Measurements from ENCODE around the gene RFNG.

RFNG gene

GRCh38 chr17:82051776-82052637 is at the start of gene RFNG, which contains the start of gene GPS1:
TSS of gene RFNG (minus strand) at chr17:82051811. CDS start at chr17:82051766, 45 bp downstream.
TSS of gene GPS1 (plus strand) at chr17:82051898. CDS start at chr17:82051932, 34 bp downstream.
- DNase-seq, result peak; percentile 69

GRCh38 chr17:82101301-82101715 is 49.7 kb upstream of the RFNG start:
- DNase-seq, result no peak

GRCh38 chr17:82100502-82101298 is 49.1 kb upstream of the RFNG start:
- no peak for DNase-seq

- DNase-seq, result no peak
Measured at GRCh38 chr17:82098939-82099763, 47.5 kb upstream of the RFNG start.

- peak; percentile 95 for DNase-seq
Measured at GRCh38 chr17:82098169-82098938, 46.7 kb upstream of the RFNG start, which contains the start of gene FASN. TSS of gene FASN (minus strand) at chr17:82098236. CDS start at chr17:82096445, 1,791 bp downstream.

GRCh38 chr17:82097919-82098168 is 46.2 kb upstream of the RFNG start:
- DNase-seq, result no peak

GRCh38 chr17:82097184-82097918 is 45.7 kb upstream of the RFNG start:
- no peak for DNase-seq

- DNase-seq, result no peak
Measured at GRCh38 chr17:82096709-82097183, 45.1 kb upstream of the RFNG start.

GRCh38 chr17:82095777-82096708 is 44.4 kb upstream of the RFNG start:
- no peak for DNase-seq

GRCh38 chr17:82094931-82095776 is 43.5 kb upstream of the RFNG start:
- DNase-seq, result no peak

- no peak for DNase-seq
Measured at GRCh38 chr17:82092995-82093751, 41.6 kb upstream of the RFNG start.

- no peak for DNase-seq
Measured at GRCh38 chr17:82092628-82092994, 41.0 kb upstream of the RFNG start.

GRCh38 chr17:82092094-82092586 is 40.5 kb upstream of the RFNG start:
- no peak for DNase-seq

- DNase-seq, result no peak
Measured at GRCh38 chr17:82091264-82092066, 39.9 kb upstream of the RFNG start.

GRCh38 chr17:82090549-82091263 is 39.1 kb upstream of the RFNG start:
- DNase-seq, result no peak

- DNase-seq, result no peak
Measured at GRCh38 chr17:82089723-82090548, 38.3 kb upstream of the RFNG start.

Data from CD4-positive, alpha-beta T cell treated with Interleukin-15 for 1 hour (primary cell).